Measurements from ENCODE around the gene PIK3CD.

PIK3CD gene

GRCh38 chr1:9651565-9652378 is at the start of gene PIK3CD:
Gene PIK3CD, plus strand, starts transcription at chr1:9651731. Its CDS starts 58,725 bp downstream, at chr1:9710456.
- peak within 1 kb of the TSS; percentile 90 for H3K4me3 ChIP-seq (ENCODE audit: low read depth, low read length)
- TF ChIP-seq, protein P1, sequence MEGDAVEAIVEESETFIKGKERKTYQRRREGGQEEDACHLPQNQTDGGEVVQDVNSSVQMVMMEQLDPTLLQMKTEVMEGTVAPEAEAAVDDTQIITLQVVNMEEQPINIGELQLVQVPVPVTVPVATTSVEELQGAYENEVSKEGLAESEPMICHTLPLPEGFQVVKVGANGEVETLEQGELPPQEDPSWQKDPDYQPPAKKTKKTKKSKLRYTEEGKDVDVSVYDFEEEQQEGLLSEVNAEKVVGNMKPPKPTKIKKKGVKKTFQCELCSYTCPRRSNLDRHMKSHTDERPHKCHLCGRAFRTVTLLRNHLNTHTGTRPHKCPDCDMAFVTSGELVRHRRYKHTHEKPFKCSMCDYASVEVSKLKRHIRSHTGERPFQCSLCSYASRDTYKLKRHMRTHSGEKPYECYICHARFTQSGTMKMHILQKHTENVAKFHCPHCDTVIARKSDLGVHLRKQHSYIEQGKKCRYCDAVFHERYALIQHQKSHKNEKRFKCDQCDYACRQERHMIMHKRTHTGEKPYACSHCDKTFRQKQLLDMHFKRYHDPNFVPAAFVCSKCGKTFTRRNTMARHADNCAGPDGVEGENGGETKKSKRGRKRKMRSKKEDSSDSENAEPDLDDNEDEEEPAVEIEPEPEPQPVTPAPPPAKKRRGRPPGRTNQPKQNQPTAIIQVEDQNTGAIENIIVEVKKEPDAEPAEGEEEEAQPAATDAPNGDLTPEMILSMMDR (IDR thresholded peaks at IDR 0.05; ENCODE audit: low read depth, low read length, missing control alignments): peak; percentile 2
- DNase-seq (ENCODE audit: low read depth): no peak

DNA sequence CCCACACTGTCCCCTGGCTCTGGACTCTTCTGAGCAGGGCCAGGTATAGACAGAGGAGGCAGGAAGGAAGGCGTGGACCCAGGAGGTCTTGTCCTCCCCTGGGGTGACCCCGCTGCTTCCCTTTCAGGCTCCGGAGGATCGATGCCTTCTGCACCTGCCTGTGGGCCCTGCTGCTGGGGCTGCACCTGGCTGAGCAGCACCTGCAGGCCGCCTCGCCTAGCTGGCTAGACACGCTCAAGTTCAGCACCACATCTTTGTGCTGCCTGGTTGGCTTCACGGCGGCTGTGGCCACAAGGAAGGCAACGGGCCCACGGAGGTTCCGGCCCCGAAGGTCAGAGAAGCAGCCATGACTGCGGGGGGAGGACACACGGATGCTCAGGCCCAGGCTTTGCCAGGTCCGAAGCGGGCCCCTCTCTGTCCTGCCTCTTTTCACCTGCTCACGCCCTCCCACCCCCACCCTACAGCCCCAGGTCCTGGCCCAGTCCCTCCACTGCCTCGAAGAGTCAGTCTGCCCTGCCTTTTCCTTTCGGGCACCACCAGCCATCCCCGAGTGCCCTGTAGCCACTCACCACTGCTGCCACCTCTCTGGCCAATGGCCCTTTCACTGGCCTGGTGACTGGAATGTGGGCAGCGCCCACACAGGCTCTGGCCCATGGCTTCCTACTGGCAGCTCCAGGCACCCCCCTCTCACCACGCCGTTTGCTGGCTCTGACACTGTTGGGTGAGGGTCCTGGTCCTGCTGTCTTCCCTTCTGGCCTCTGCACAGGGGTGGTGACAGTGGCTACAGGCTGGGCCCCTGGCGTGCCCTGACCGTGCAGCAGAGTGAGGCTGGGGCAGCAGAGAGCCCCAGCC is 49.4 kb upstream of the PIK3CD start:
- DNase-seq (ENCODE audit: low read depth): no peak
- no peak overlapping the region for H3K4me3 ChIP-seq (ENCODE audit: low read depth, low read length)
- TF ChIP-seq, protein P1 (IDR thresholded peaks at IDR 0.05; ENCODE audit: low read depth, low read length, missing control alignments): no peak

DNA sequence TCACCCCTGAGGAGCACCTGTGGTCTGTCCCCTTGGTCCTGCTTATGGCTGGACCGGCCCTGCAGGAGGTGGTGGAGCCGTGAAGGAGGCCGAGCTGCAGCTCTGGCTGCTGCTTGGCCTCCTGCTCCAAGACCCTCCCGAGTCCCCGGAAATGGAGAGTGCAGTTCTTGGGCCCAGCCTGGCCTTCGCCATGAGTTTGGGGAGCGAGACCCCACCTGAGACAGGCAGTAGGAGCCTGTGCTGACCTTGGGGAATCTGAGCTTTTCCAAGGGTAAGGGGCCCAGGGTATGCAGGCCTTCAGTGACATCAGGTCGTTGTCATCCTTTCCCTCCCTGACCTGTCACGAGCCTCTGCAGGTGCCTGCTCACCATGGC is 48.8 kb upstream of the PIK3CD start:
- DNase-seq (ENCODE audit: low read depth): no peak
- TF ChIP-seq, protein P1 (IDR thresholded peaks at IDR 0.05; ENCODE audit: low read depth, low read length, missing control alignments): no peak
- H3K4me3 ChIP-seq (ENCODE audit: low read depth, low read length): no peak overlapping the region

GRCh38 chr1:9603307-9603706 is 48.2 kb upstream of the PIK3CD start:
- DNase-seq (ENCODE audit: low read depth): no peak
- TF ChIP-seq, protein P1 (IDR thresholded peaks at IDR 0.05; ENCODE audit: low read depth, low read length, missing control alignments): no peak
- no peak overlapping the region for H3K4me3 ChIP-seq (ENCODE audit: low read depth, low read length)

GRCh38 chr1:9603766-9604753 is 47.5 kb upstream of the PIK3CD start:
- no peak for DNase-seq (ENCODE audit: low read depth)
- H3K4me3 ChIP-seq (ENCODE audit: low read depth, low read length): no peak overlapping the region
- TF ChIP-seq, protein P1 (IDR thresholded peaks at IDR 0.05; ENCODE audit: low read depth, low read length, missing control alignments): no peak

DNA sequence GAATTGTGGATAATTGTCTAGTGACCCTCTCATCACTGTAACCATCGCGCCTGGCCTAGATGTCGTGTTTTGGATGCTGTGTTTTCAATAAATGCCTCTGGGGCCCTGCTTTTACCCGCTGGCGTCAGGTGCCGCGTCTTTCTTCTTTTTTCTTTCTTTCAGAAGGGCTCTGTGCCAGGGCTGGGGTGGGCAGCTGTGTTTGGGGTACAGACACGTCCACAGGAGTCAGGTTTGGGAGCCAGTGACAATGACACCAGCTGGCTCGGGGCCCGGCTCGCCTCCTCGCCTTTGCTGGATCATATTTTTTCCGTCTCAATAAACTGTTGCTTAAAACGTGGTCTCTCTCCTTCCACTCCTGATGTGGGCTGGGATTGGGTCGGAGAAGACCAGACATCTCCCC is 46.7 kb upstream of the PIK3CD start:
- DNase-seq (ENCODE audit: low read depth): no peak
- H3K4me3 ChIP-seq (ENCODE audit: low read depth, low read length): no peak overlapping the region
- TF ChIP-seq, protein P1 (IDR thresholded peaks at IDR 0.05; ENCODE audit: low read depth, low read length, missing control alignments): no peak
